ENCODE data around the gene SEC31A.

GRCh38 chr4:82868572-82868971 lies 22.4 kb downstream of the SEC31A start:
- TF ChIP-seq CTCF (IDR thresholded peaks at IDR 0.05) (no peak), POLR2A (IDR thresholded peaks at IDR 0.05) (no peak)

All from Peyer's patch (tissue), 4 donors.